Measurements from ENCODE around the gene KNSTRN. TPM values are rescaled to one million over a fixed set of nuclear protein-coding genes. Genes with fewer than 3 reads are reported as not detected.
A peak's percentile ranks its signal among the peaks of the same experiment; 100 is the strongest.

Gene KNSTRN
- total RNA-seq, 1 donor from 2014 or later: 15.7 TPM

- H3K36me3 ChIP-seq (ENCODE audit: control insufficient read depth in 3 of 3, insufficient read depth in 3 of 3, low read length in 3 of 3): no peaks in the 10 kb centered on the region
- no peak overlapping the region for H3K9ac ChIP-seq (ENCODE audit: low read depth in 1 of 3, low read length in 3 of 3)
- H3K4me3 ChIP-seq (ENCODE audit: low read length in 3 of 3): no peak overlapping the region
- H3K27ac ChIP-seq (ENCODE audit: low read depth, low read length): no peak overlapping the region
- no peaks in the 10 kb centered on the region for H3K9me3 ChIP-seq (ENCODE audit: control insufficient read depth in 3 of 3, low read length in 3 of 3)
- H3K4me1 ChIP-seq (ENCODE audit: control insufficient read depth in 3 of 3, insufficient read depth in 3 of 3, low read length in 3 of 3): peaks cover 7 to 14% (median 10%) of the 10 kb centered on the region in 3 donors
- H3K27me3 ChIP-seq (ENCODE audit: control insufficient read depth in 3 of 3, insufficient read depth in 3 of 3, low read length in 3 of 3): no peaks in the 10 kb centered on the region
These were observed 4.9 kb upstream of the KNSTRN start for GRCh38 chr15:40377606-40378005.

DNA sequence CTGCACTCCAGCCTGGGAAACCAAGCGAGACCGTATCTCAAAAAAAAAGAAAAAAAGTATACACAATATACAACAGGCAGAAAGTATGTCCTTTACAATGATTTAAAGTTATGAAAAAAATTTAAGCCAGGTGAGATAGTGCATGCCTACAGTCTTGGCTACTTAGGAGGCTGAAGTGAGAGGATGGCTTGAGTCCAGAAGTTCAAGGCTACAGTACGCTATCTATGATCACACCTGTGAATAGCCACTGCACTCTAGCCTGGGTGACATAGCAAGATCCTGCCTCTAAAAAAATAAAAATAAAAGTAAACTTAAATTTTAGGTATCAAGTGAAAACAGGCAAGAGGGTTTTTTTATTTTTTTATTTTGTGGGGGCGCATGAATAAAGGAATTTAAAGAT is 3.1 kb upstream of the KNSTRN start:
- no peaks in the 10 kb centered on the region for H3K36me3 ChIP-seq (ENCODE audit: control insufficient read depth in 3 of 3, insufficient read depth in 3 of 3, low read length in 3 of 3)

GRCh38 chr15:40379853-40380252 is 2.7 kb upstream of the KNSTRN start:
- no peak overlapping the region for H3K9ac ChIP-seq (ENCODE audit: low read depth in 1 of 3, low read length in 3 of 3)
- no peak overlapping the region for H3K4me3 ChIP-seq (ENCODE audit: low read length in 3 of 3)
- H3K36me3 ChIP-seq (ENCODE audit: control insufficient read depth in 3 of 3, insufficient read depth in 3 of 3, low read length in 3 of 3): no peaks in the 10 kb centered on the region
- H3K9me3 ChIP-seq (ENCODE audit: control insufficient read depth in 3 of 3, low read length in 3 of 3): no peaks in the 10 kb centered on the region
- peak overlapping the region; percentile 26 for H3K27ac ChIP-seq (ENCODE audit: low read depth, low read length)
- no peaks in the 10 kb centered on the region for H3K27me3 ChIP-seq (ENCODE audit: control insufficient read depth in 3 of 3, insufficient read depth in 3 of 3, low read length in 3 of 3)
- peaks cover 16 to 24% (median 16%) of the 10 kb centered on the region in 3 donors for H3K4me1 ChIP-seq (ENCODE audit: control insufficient read depth in 3 of 3, insufficient read depth in 3 of 3, low read length in 3 of 3)

More for the DNA sequence above, 3.1 kb upstream of the KNSTRN start:
- peak overlapping the region; percentile 26 for H3K27ac ChIP-seq (ENCODE audit: low read depth, low read length)
- H3K4me1 ChIP-seq (ENCODE audit: control insufficient read depth in 3 of 3, insufficient read depth in 3 of 3, low read length in 3 of 3): peaks cover 16 to 24% (median 16%) of the 10 kb centered on the region in 3 donors
- no peaks in the 10 kb centered on the region for H3K27me3 ChIP-seq (ENCODE audit: control insufficient read depth in 3 of 3, insufficient read depth in 3 of 3, low read length in 3 of 3)
- H3K9me3 ChIP-seq (ENCODE audit: control insufficient read depth in 3 of 3, low read length in 3 of 3): no peaks in the 10 kb centered on the region
- H3K9ac ChIP-seq (ENCODE audit: low read depth in 1 of 3, low read length in 3 of 3): no peak overlapping the region
- H3K4me3 ChIP-seq (ENCODE audit: low read length in 3 of 3): no peak overlapping the region

- Histone ChIP-seq H3K9ac (ENCODE audit: low read depth in 1 of 3, low read length in 3 of 3) (no peak overlapping the region), H3K27ac (ENCODE audit: low read depth, low read length) (no peak overlapping the region), H3K4me1 (ENCODE audit: control insufficient read depth in 3 of 3, insufficient read depth in 3 of 3, low read length in 3 of 3) (peaks cover 16 to 24% (median 16%) of the 10 kb centered on the region in 3 donors), H3K27me3 (ENCODE audit: control insufficient read depth in 3 of 3, insufficient read depth in 3 of 3, low read length in 3 of 3) (no peaks in the 10 kb centered on the region), H3K36me3 (ENCODE audit: control insufficient read depth in 3 of 3, insufficient read depth in 3 of 3, low read length in 3 of 3) (no peaks in the 10 kb centered on the region), H3K9me3 (ENCODE audit: control insufficient read depth in 3 of 3, low read length in 3 of 3) (no peaks in the 10 kb centered on the region), H3K4me3 (ENCODE audit: low read length in 3 of 3) (no peak overlapping the region)
These were observed 1.9 kb upstream of the KNSTRN start for GRCh38 chr15:40380636-40381035.

- H3K9me3 ChIP-seq (ENCODE audit: control insufficient read depth in 3 of 3, low read length in 3 of 3): no peaks in the 10 kb centered on the region
- no peak overlapping the region for H3K27ac ChIP-seq (ENCODE audit: low read depth, low read length)
- peak overlapping the region in 2 of 3 donors; percentile 89 to 93 for H3K4me3 ChIP-seq (ENCODE audit: low read length in 3 of 3)
- H3K9ac ChIP-seq (ENCODE audit: low read depth in 1 of 3, low read length in 3 of 3): no peak overlapping the region
- peaks cover 6 to 8% (median 7%) of the 10 kb centered on the region in 3 donors for H3K36me3 ChIP-seq (ENCODE audit: control insufficient read depth in 3 of 3, insufficient read depth in 3 of 3, low read length in 3 of 3)
- peaks cover 16 to 24% (median 16%) of the 10 kb centered on the region in 3 donors for H3K4me1 ChIP-seq (ENCODE audit: control insufficient read depth in 3 of 3, insufficient read depth in 3 of 3, low read length in 3 of 3)
- no peaks in the 10 kb centered on the region for H3K27me3 ChIP-seq (ENCODE audit: control insufficient read depth in 3 of 3, insufficient read depth in 3 of 3, low read length in 3 of 3)
These were observed 547 bp upstream of the KNSTRN start for GRCh38 chr15:40381818-40382529.

DNA sequence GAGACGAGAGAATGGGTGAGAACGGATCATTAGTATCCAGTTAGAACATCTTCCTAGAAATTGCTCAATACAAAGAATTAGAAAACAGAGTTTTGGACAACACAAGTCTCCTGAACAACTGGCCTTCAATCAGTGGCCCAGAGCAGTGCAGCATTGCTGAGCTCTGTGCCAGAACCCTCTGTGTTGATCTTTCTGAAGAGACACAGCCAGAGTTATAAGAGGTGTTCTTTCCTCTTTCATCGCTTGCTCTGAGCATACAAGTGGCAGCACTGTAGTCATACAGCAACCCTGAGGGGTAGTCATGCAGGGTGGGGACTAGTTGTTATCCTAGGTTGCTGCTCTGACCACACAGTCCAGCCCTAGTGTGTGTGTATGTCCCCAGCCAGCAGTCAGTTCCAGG is 4.0 kb downstream of the KNSTRN start:
- H3K36me3 ChIP-seq (ENCODE audit: control insufficient read depth in 3 of 3, insufficient read depth in 3 of 3, low read length in 3 of 3): peaks cover 10 to 28% (median 21%) of the 10 kb centered on the region in 3 donors
- no peaks in the 10 kb centered on the region for H3K9me3 ChIP-seq (ENCODE audit: control insufficient read depth in 3 of 3, low read length in 3 of 3)
- no peak overlapping the region for H3K27ac ChIP-seq (ENCODE audit: low read depth, low read length)
- no peaks in the 10 kb centered on the region for H3K27me3 ChIP-seq (ENCODE audit: control insufficient read depth in 3 of 3, insufficient read depth in 3 of 3, low read length in 3 of 3)
- H3K4me1 ChIP-seq (ENCODE audit: control insufficient read depth in 3 of 3, insufficient read depth in 3 of 3, low read length in 3 of 3): peaks cover 10 to 16% (median 12%) of the 10 kb centered on the region in 3 donors
- H3K4me3 ChIP-seq (ENCODE audit: low read length in 3 of 3): no peak overlapping the region
- no peak overlapping the region for H3K9ac ChIP-seq (ENCODE audit: low read depth in 1 of 3, low read length in 3 of 3)

GRCh38 chr15:40388941-40389823 is 6.7 kb downstream of the KNSTRN start:
- Histone ChIP-seq H3K4me1 (ENCODE audit: control insufficient read depth in 3 of 3, insufficient read depth in 3 of 3, low read length in 3 of 3) (no peaks in the 10 kb centered on the region), H3K4me3 (ENCODE audit: low read length in 3 of 3) (no peak overlapping the region), H3K9me3 (ENCODE audit: control insufficient read depth in 3 of 3, low read length in 3 of 3) (no peaks in the 10 kb centered on the region), H3K27ac (ENCODE audit: low read depth, low read length) (no peak overlapping the region), H3K9ac (ENCODE audit: low read depth in 1 of 3, low read length in 3 of 3) (no peak overlapping the region), H3K27me3 (ENCODE audit: control insufficient read depth in 3 of 3, insufficient read depth in 3 of 3, low read length in 3 of 3) (no peaks in the 10 kb centered on the region), H3K36me3 (ENCODE audit: control insufficient read depth in 3 of 3, insufficient read depth in 3 of 3, low read length in 3 of 3) (peaks cover 18 to 51% (median 28%) of the 10 kb centered on the region in 3 donors)

DNA sequence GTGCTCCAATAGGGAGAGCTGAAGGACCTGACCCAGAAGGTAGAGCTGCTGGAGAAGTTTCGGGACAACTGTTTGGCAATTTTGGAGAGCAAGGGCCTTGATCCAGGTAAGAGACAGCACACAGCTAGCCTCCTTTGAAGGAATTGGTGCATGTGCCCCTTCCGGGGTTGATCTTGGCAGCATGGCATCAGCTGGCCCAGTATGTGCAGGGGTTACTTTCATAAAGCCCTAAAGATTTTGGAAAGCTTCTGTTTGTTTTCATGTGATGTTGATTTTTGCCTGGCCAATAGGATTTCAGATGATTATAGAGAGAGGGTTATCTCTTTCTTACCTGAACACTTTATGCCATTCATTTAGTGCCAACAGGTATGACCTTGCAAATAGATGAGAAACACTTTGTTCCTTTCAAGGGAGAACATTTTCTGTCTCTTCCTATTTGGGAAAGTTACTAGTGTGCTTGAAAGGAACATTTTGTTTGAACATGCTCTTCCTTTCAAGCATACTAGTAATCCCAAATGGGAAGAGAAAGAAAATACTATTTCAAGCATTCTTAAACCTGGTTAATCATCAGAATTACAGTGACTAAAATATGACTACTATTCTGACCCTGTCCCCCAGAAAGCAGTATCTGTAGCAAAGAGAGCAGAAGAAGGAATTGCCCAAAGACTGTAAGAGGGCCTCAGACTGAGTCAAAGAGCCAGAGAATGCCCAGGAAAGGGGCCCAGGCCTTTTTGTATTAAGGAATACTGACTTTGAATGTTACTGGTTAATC is 7.5 kb downstream of the KNSTRN start:
- no peaks in the 10 kb centered on the region for H3K27me3 ChIP-seq (ENCODE audit: control insufficient read depth in 3 of 3, insufficient read depth in 3 of 3, low read length in 3 of 3)
- H3K9me3 ChIP-seq (ENCODE audit: control insufficient read depth in 3 of 3, low read length in 3 of 3): no peaks in the 10 kb centered on the region
- H3K9ac ChIP-seq (ENCODE audit: low read depth in 1 of 3, low read length in 3 of 3): no peak overlapping the region
- no peaks in the 10 kb centered on the region for H3K4me1 ChIP-seq (ENCODE audit: control insufficient read depth in 3 of 3, insufficient read depth in 3 of 3, low read length in 3 of 3)
- peaks cover 18 to 53% (median 28%) of the 10 kb centered on the region in 3 donors for H3K36me3 ChIP-seq (ENCODE audit: control insufficient read depth in 3 of 3, insufficient read depth in 3 of 3, low read length in 3 of 3)
- no peak overlapping the region for H3K4me3 ChIP-seq (ENCODE audit: low read length in 3 of 3)
- no peak overlapping the region for H3K27ac ChIP-seq (ENCODE audit: low read depth, low read length)

- Histone ChIP-seq H3K4me3 (ENCODE audit: low read length in 3 of 3) (no peak overlapping the region), H3K9me3 (ENCODE audit: control insufficient read depth in 3 of 3, low read length in 3 of 3) (no peaks in the 10 kb centered on the region), H3K27ac (ENCODE audit: low read depth, low read length) (no peak overlapping the region), H3K36me3 (ENCODE audit: control insufficient read depth in 3 of 3, insufficient read depth in 3 of 3, low read length in 3 of 3) (peaks cover 7 to 40% (median 16%) of the 10 kb centered on the region in 3 donors), H3K4me1 (ENCODE audit: control insufficient read depth in 3 of 3, insufficient read depth in 3 of 3, low read length in 3 of 3) (peaks cover 0 to 10% (median 0%) of the 10 kb centered on the region in 3 donors), H3K27me3 (ENCODE audit: control insufficient read depth in 3 of 3, insufficient read depth in 3 of 3, low read length in 3 of 3) (no peaks in the 10 kb centered on the region), H3K9ac (ENCODE audit: low read depth in 1 of 3, low read length in 3 of 3) (no peak overlapping the region)
These were observed 10.7 kb downstream of the KNSTRN start for GRCh38 chr15:40392986-40393948.

Data from skeletal muscle tissue (tissue), 4 donors.